GM12878 (cell line): ENCODE results near the gene MFN1. TPM values are rescaled to one million over a fixed set of nuclear protein-coding genes. Genes with fewer than 3 reads are reported as not detected.

ENCODE experiments used
- ATAC-seq: fragments of 200-7000 bp; cut with Tn5 transposase; 3 replicates; pipeline ENCODE4 v1.9.1; 2020; ENCODE audit warnings: mild to moderate bottlenecking, moderate library complexity
- BruUV-seq: library from RNA; stranded (reverse); fragments of 400-500 nt; replicated peaks from 2 replicates; lab custom pipeline; 2021; lab: Mats Ljungman, UMichigan
- CTCF ChIA-PET: fragments of 300-600 bp; sonication (Branson Sonifier 250); formaldehyde crosslinking; extraction: SDS; loops from one replicate; lab custom pipeline; 2021; ENCODE audit warnings: inconsistent platforms; lab: Yijun Ruan, JAX
- POLR2A ChIA-PET: fragments of 350-600 bp; formaldehyde crosslinking; extraction: SDS; loops from one replicate; lab custom pipeline; 2021; ENCODE audit warnings: inconsistent platforms; lab: Charles Lee
- RAD21 ChIA-PET: fragments of 300-600 bp; sonication (Branson Sonifier 250); formaldehyde crosslinking; loops from one replicate; lab custom pipeline; 2023; ENCODE audit warnings: antibody characterized with exemption; ENCODE audit not compliant: unreplicated experiment; lab: Charles Lee
- SMC1A ChIA-PET: fragments of 300-600 bp; sonication (Branson Sonifier 250); formaldehyde crosslinking; loops from one replicate; lab custom pipeline; 2023; ENCODE audit not compliant: unreplicated experiment, uncharacterized antibody; lab: Charles Lee
- DNase-seq: peaks from one replicate; pipeline ENCODE4 v3.0.0-alpha.2; 2011; ENCODE audit warnings: low read depth, low spot score
- FAIRE-seq: peaks from 3 replicates; lab custom pipeline; 2011; peaks lifted over from hg19 to GRCh38; lab: Jason Lieb, UNC
- H2AFZ ChIP-seq: 2 replicates; pipeline ENCODE4 v1.6.0; 2011; ENCODE audit warnings: low read depth, low read length, control low read depth; ENCODE audit not compliant: control insufficient read depth
- H3K27ac ChIP-seq: 2 replicates; pipeline ENCODE4 v1.5.1; 2011; ENCODE audit warnings: control low read depth; ENCODE audit not compliant: control insufficient read depth, insufficient read depth
- H3K27me3 ChIP-seq, 2 experiments: replicated peaks in 1 of 2; 2 replicates each; pipeline versions ENCODE4 v1.6.0 to v1.6.1; 2011; ENCODE audit warnings: low read length in 1 of 2; ENCODE audit not compliant: control insufficient read depth in 2 of 2, insufficient read depth in 2 of 2
- H3K36me3 ChIP-seq, 2 experiments: 2 replicates each; pipeline ENCODE4 v1.5.1; 2011; ENCODE audit warnings: low read length in 1 of 2; ENCODE audit not compliant: control insufficient read depth in 2 of 2, insufficient read depth in 2 of 2
- H3K4me1 ChIP-seq: 2 replicates; pipeline ENCODE4 v1.6.1; 2011; ENCODE audit warnings: mild to moderate bottlenecking, low read length, moderate library complexity, mixed read lengths; ENCODE audit not compliant: control insufficient read depth, insufficient read depth
- H3K4me2 ChIP-seq: 2 replicates; pipeline ENCODE4 v1.6.0; 2011; ENCODE audit warnings: control low read depth; ENCODE audit not compliant: control insufficient read depth, insufficient read depth
- H3K4me3 ChIP-seq: fragments of 200-600 bp; sonication (generic); 2 replicates; pipeline ENCODE4 v1.5.1; 2016
- H3K79me2 ChIP-seq: 2 replicates; pipeline ENCODE4 v1.6.0; 2011; ENCODE audit warnings: low read length; ENCODE audit not compliant: control insufficient read depth, insufficient read depth
- H3K9ac ChIP-seq: 2 replicates; pipeline ENCODE4 v1.8.0; 2011; ENCODE audit warnings: low read length, control low read depth, mixed read lengths; ENCODE audit not compliant: control insufficient read depth, insufficient read depth
- H3K9me3 ChIP-seq: replicated peaks from 3 replicates; pipeline ENCODE4 v1.5.1; 2011; ENCODE audit warnings: mild to moderate bottlenecking, low read length; ENCODE audit not compliant: control insufficient read depth, insufficient read depth
- H4K20me1 ChIP-seq: 2 replicates; pipeline ENCODE4 v1.6.0; 2011; ENCODE audit not compliant: control insufficient read depth, insufficient read depth
- BHLHE40 ChIP-seq, 2 experiments: fragments of 450-650 bp in 1 of 2; IDR thresholded peaks; 2 replicates each; pipeline ENCODE4 v1.6.1; 2011 to 2017; ENCODE audit warnings: low read depth in 2 of 2, borderline replicate concordance in 1 of 2, improper control_type of control experiment in 1 of 2, low read length in 1 of 2, mild to moderate bottlenecking in 1 of 2
- DPF2 ChIP-seq: fragments of 450-650 bp; IDR thresholded peaks from 2 replicates; pipeline ENCODE4 v1.6.1; 2017; ENCODE audit warnings: mild to moderate bottlenecking
- HDAC6 ChIP-seq: fragments of 200-600 bp; sonication (generic); IDR thresholded peaks from one replicate; pipeline ENCODE4 v1.8.0; 2017; ENCODE audit warnings: antibody characterized with exemption; ENCODE audit not compliant: unreplicated experiment
- MYB ChIP-seq: fragments of 150-350 bp; IDR thresholded peaks from 2 replicates; pipeline ENCODE4 v1.6.1; 2014; ENCODE audit warnings: mild to moderate bottlenecking, low read depth, low read length, borderline replicate concordance
- NFIC ChIP-seq: IDR thresholded peaks from 2 replicates; pipeline ENCODE4 v1.6.1; 2012; ENCODE audit warnings: low read depth, mild to moderate bottlenecking, inconsistent platforms, low read length, moderate library complexity
- NR2F1 ChIP-seq: fragments of 450-650 bp; conservative IDR thresholded peaks from 2 replicates; pipeline ENCODE4 v1.6.1; 2017; ENCODE audit warnings: mild to moderate bottlenecking
- POLR2A ChIP-seq: IDR thresholded peaks from 2 replicates; pipeline ENCODE4 v1.6.1; 2011; ENCODE audit warnings: low read depth, mild to moderate bottlenecking, low read length
- ZNF622 ChIP-seq: fragments of 450-650 bp; IDR thresholded peaks from 2 replicates; pipeline ENCODE4 v1.6.1; 2017; ENCODE audit warnings: mild to moderate bottlenecking, inconsistent platforms
- WGBS: methylation state at CpG from one replicate; pipeline ENCODE4 v1.1.6; 2016; ENCODE audit warnings: low lambda C conversion rate; ENCODE audit not compliant: insufficient replicate concordance, insufficient coverage; ENCODE audit errors: missing lambda C conversion rate; 5-methylcytosine and 5-hydroxymethylcytosine counted together
- in situ Hi-C: fragments of 300-500 bp; cut with MboI; formaldehyde crosslinking; loops from 9 replicates; pipeline ENCODE4 v1.14.3; 2018; ENCODE audit warnings: mixed read lengths
- intact Hi-C: fragments of 100-400 bp; cut with micrococcal nuclease; formaldehyde crosslinking; loops from one replicate; pipeline ENCODE4 v1.14.2; 2022; ENCODE audit not compliant: unreplicated experiment
- polyA plus RNA-seq, 11 experiments: library from polyadenylated mRNA; depleted of rRNA in 4 of 11; unstranded in 6 of 11; stranded (reverse) in 5 of 11; fragments of >200 nt; fragmentation: Nextera tagmentation in 4 of 11; fragmentation: Illumina TruSeq in 1 of 11; extraction: Ambion mirVana in 4 of 11; extraction: Trizol in 1 of 11; gene quantifications; 1 replicate in 1 of 11; 2 replicates in 10 of 11; pipeline versions ENCODE4 v1.2.1 to v1.2.3, GENCODE V29; 2011 to 2016; ENCODE audit warnings: inconsistent platforms in 2 of 11, missing spikeins in 2 of 11, low read depth in 1 of 11
- total RNA-seq, 4 experiments: library from RNA; depleted of rRNA in 3 of 4; stranded (reverse); fragments of >200 nt in 3 of 4; fragmentation: Illumina TruSeq in 1 of 4; extraction: Trizol in 1 of 4; gene quantifications; 2 replicates each; pipeline versions ENCODE4 v1.2.1 to v1.2.3, GENCODE V29; 2013 to 2021
- TF ChIP-seq, protein P1 (sequence below): fragments of 450-650 bp; formaldehyde crosslinking; IDR thresholded peaks from 2 replicates; pipeline ENCODE4 v1.4.0; 2020; ENCODE audit warnings: mild to moderate bottlenecking, moderate library complexity

The MFN1 gene
- total and polyA plus RNA-seq, 10 of the 15 experiments (the other 5 are each of a cell fraction or from before 2014, with no cell fraction given), result 14.4 to 120 (median 39.8) TPM

DNA sequence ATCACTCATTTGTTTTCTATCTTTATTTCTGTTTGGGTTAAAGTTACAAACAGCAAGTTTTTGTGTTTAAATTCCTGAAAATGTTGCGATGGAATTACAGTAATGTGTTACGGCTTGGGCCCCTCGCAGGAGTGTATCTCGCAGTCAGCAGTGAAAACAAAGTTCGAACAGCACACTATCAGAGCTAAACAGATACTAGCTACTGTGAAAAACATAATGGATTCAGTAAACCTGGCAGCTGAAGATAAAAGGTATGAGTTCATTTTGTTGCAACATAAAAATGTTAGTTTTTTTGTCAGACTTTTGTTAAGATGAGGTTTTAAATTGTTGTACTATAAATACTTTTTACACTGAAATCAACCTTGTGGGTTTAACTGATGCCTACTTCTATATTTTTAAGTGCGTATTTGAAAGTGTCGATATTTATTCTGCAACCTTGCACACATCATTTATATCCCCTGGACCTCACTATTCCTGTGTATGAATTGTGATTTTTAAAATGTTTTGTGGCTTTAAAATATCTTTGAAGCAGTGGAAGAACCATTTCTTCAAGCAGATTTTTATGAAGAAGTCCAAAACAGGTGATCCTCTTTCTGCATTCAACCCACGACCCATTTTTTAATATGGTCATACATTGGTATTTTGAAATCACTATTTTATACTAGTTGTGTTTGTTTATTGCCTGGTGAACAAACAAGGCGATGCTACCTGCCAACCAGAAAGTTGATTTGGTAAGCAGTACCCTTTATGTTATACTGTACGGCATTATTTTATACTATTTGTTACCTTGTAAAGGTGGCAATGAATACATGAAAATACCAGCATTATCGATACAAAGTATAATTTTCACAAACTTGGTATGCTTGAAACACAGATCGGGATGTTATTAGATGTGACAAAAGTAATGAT lies 27.8 kb downstream of the MFN1 start (continued):
- TF ChIP-seq DPF2, result no peak
- TF ChIP-seq BHLHE40 (IDR thresholded peaks at IDR 0.05; ENCODE audit: borderline replicate concordance in 1 of 2, low read depth in 2 of 2, low read length in 1 of 2), result no peak
- TF ChIP-seq NR2F1, result no peak

DNA sequence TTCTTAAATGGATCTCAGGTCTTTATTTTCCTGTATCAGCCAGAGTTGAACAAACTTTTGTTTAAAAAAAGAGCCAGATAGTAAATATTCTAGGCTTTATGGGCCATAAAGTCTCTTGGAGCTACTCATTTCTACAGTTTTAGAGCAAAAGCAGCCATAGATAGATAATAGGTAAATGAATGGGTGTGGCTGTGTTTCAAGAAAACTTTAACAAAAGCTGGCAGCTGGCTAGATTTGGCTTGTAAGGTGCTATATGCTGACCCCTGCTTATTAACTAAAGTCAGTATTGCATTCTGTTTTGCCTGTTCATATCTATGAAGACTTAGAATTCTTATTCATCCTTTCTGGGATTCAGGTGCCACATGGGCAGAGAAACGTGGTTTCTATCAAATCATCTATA lies 29.0 kb downstream of the MFN1 start:
- ATAC-seq (no peak), FAIRE-seq (no peak), DNase-seq (no peak)
- ChIA-PET SMC1A (interaction anchor here (1.0 to 1.2 kb wide), 2 partner anchors 13 to 65 kb away, joined by 3 read pairs; no protein-coding TSS in a partner anchor), CTCF (no interaction called here), POLR2A (no interaction called here), RAD21 (no interaction called here)
- no peak overlapping the region for H3K4me2 ChIP-seq
- H3K4me1 ChIP-seq, result no peaks in the 10 kb centered on the region
- H3K79me2 ChIP-seq, result no peaks in the 10 kb centered on the region
- WGBS, result 100% methylated on average over 1 of the region's 1 CpG
- H3K27ac ChIP-seq, result no peak overlapping the region
- no peak overlapping the region for H3K9ac ChIP-seq
- H2AFZ ChIP-seq, result no peak overlapping the region
- in situ Hi-C loops (no loop called here), intact Hi-C loops (no loop called here)
- no peak overlapping the region for H3K4me3 ChIP-seq
- peaks cover 9 to 31% of the 10 kb centered on the region in 2 experiments; a peak in 3 of 4 replicates for H3K36me3 ChIP-seq
- no TSS peak for BruUV-seq
- TF ChIP-seq POLR2A (no peak), NFIC (no peak), HDAC6 (no peak), MYB (no peak), ZNF622 (no peak)
- TF ChIP-seq, protein P1, sequence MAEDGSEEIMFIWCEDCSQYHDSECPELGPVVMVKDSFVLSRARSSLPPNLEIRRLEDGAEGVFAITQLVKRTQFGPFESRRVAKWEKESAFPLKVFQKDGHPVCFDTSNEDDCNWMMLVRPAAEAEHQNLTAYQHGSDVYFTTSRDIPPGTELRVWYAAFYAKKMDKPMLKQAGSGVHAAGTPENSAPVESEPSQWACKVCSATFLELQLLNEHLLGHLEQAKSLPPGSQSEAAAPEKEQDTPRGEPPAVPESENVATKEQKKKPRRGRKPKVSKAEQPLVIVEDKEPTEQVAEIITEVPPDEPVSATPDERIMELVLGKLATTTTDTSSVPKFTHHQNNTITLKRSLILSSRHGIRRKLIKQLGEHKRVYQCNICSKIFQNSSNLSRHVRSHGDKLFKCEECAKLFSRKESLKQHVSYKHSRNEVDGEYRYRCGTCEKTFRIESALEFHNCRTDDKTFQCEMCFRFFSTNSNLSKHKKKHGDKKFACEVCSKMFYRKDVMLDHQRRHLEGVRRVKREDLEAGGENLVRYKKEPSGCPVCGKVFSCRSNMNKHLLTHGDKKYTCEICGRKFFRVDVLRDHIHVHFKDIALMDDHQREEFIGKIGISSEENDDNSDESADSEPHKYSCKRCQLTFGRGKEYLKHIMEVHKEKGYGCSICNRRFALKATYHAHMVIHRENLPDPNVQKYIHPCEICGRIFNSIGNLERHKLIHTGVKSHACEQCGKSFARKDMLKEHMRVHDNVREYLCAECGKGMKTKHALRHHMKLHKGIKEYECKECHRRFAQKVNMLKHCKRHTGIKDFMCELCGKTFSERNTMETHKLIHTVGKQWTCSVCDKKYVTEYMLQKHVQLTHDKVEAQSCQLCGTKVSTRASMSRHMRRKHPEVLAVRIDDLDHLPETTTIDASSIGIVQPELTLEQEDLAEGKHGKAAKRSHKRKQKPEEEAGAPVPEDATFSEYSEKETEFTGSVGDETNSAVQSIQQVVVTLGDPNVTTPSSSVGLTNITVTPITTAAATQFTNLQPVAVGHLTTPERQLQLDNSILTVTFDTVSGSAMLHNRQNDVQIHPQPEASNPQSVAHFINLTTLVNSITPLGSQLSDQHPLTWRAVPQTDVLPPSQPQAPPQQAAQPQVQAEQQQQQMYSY (CRISPR knock-in tag), result no peak
- H4K20me1 ChIP-seq, result no peaks in the 10 kb centered on the region
- peaks cover 1% of the 10 kb centered on the region; the same call in 1 of the 3 replicates for H3K9me3 ChIP-seq
- H3K27me3 ChIP-seq, result no peaks in the 10 kb centered on the region
